HG02973 (cell line): Measurements from ENCODE around the gene CDH1.

Experiments used
- ATAC-seq: cut with Tn5 transposase; IDR thresholded peaks from one replicate; pipeline ENCODE4 v1.9.1; 2021; ENCODE audit warnings: moderate library complexity; ENCODE audit not compliant: unreplicated experiment

The CDH1 gene

GRCh38 chr16:68731637-68732036 is 5.5 kb upstream of the CDH1 start:
- no peak for ATAC-seq

- no peak for ATAC-seq
These were observed 4.9 kb upstream of the CDH1 start for GRCh38 chr16:68732042-68732680.

GRCh38 chr16:68732741-68733399 is 4.2 kb upstream of the CDH1 start:
- ATAC-seq: no peak

GRCh38 chr16:68733570-68733969 is 3.5 kb upstream of the CDH1 start:
- no peak for ATAC-seq

- ATAC-seq: no peak
These were observed 2.3 kb upstream of the CDH1 start for GRCh38 chr16:68734782-68735181.

GRCh38 chr16:68736561-68736960 is 531 bp upstream of the CDH1 start:
- no peak for ATAC-seq

- ATAC-seq: no peak
These were observed 888 bp downstream of the CDH1 start for GRCh38 chr16:68737730-68738629.

- no peak for ATAC-seq
These were observed 3.0 kb downstream of the CDH1 start for GRCh38 chr16:68739964-68740627.

- ATAC-seq: no peak
These were observed 3.7 kb downstream of the CDH1 start for GRCh38 chr16:68740628-68741346.

- ATAC-seq: no peak
These were observed 6.6 kb downstream of the CDH1 start for GRCh38 chr16:68743664-68744063.

- ATAC-seq: no peak
These were observed 7.7 kb downstream of the CDH1 start for GRCh38 chr16:68744744-68745280.

GRCh38 chr16:68746951-68747350 is 9.9 kb downstream of the CDH1 start:
- ATAC-seq: no peak

- no peak for ATAC-seq
These were observed 12.3 kb downstream of the CDH1 start for GRCh38 chr16:68749432-68749831.

GRCh38 chr16:68750193-68750695 is 13.2 kb downstream of the CDH1 start:
- no peak for ATAC-seq

- no peak for ATAC-seq
These were observed 14.1 kb downstream of the CDH1 start for GRCh38 chr16:68751160-68751559.

- ATAC-seq: no peak
These were observed 15.5 kb downstream of the CDH1 start for GRCh38 chr16:68752602-68753001.

- no peak for ATAC-seq
These were observed 17.1 kb downstream of the CDH1 start for GRCh38 chr16:68754084-68754792.

GRCh38 chr16:68756239-68756915 is 19.3 kb downstream of the CDH1 start:
- peak; percentile 67 for ATAC-seq

- ATAC-seq: no peak
These were observed 20.5 kb downstream of the CDH1 start for GRCh38 chr16:68757625-68757935.
